Keratinocyte (primary cell): Measurements from ENCODE around the gene TMEM256. TPM values are rescaled to one million over a fixed set of nuclear protein-coding genes. Genes with fewer than 3 reads are reported as not detected.

ENCODE experiments used
- DNase-seq: peaks from one replicate; pipeline ENCODE4 v3.0.0-alpha.2; 2011; ENCODE audit warnings: low read depth, missing footprints, low spot score
- FAIRE-seq: peaks from 2 replicates; lab custom pipeline; 2011; peaks lifted over from hg19 to GRCh38; lab: Jason Lieb, UNC
- H2AFZ ChIP-seq: 2 replicates; pipeline ENCODE4 v1.6.0; 2012; ENCODE audit warnings: low read length, control low read depth, inconsistent platforms; ENCODE audit not compliant: control insufficient read depth
- H3K27ac ChIP-seq: 2 replicates; pipeline ENCODE4 v1.5.1; 2011; ENCODE audit warnings: low read length; ENCODE audit not compliant: control insufficient read depth, insufficient read depth
- H3K27me3 ChIP-seq: 3 replicates; pipeline ENCODE4 v1.6.0; 2011; ENCODE audit warnings: low read length; ENCODE audit not compliant: control insufficient read depth, insufficient read depth; ENCODE audit errors: extremely low read depth
- H3K36me3 ChIP-seq, 2 experiments: 2 replicates in 1 of 2; 3 replicates in 1 of 2; pipeline ENCODE4 v1.5.1; 2011; ENCODE audit warnings: low read length in 2 of 2, mild to moderate bottlenecking in 1 of 2; ENCODE audit not compliant: control insufficient read depth in 2 of 2, insufficient read depth in 2 of 2; ENCODE audit errors: extremely low read depth in 1 of 2
- H3K4me1 ChIP-seq: 3 replicates; pipeline ENCODE4 v1.5.1; 2011; ENCODE audit warnings: low read length; ENCODE audit not compliant: control insufficient read depth, insufficient read depth; ENCODE audit errors: extremely low read depth
- H3K4me2 ChIP-seq: 3 replicates; pipeline ENCODE4 v1.6.0; 2011; ENCODE audit warnings: low read depth, low read length; ENCODE audit not compliant: control insufficient read depth, insufficient read depth; ENCODE audit errors: extremely low read depth
- H3K4me3 ChIP-seq, 3 experiments: fragments of 200-600 bp in 1 of 3; sonication (generic) in 1 of 3; 2 replicates in 2 of 3; 3 replicates in 1 of 3; pipeline ENCODE4 v1.5.1; 2011 to 2016; ENCODE audit warnings: low read length in 3 of 3, mild to moderate bottlenecking in 3 of 3, control low read depth in 2 of 3, inconsistent platforms in 1 of 3, low read depth in 1 of 3, mixed read lengths in 1 of 3, mixed run types in 1 of 3, moderate library complexity in 1 of 3; ENCODE audit not compliant: control insufficient read depth in 2 of 3, insufficient read depth in 2 of 3; ENCODE audit errors: extremely low read depth in 1 of 3
- H3K79me2 ChIP-seq: 2 replicates; pipeline ENCODE4 v1.6.0; 2012; ENCODE audit warnings: low read length; ENCODE audit not compliant: control insufficient read depth, insufficient read depth
- H3K9ac ChIP-seq: 3 replicates; pipeline ENCODE4 v1.6.0; 2011; ENCODE audit warnings: low read length; ENCODE audit not compliant: control insufficient read depth, insufficient read depth; ENCODE audit errors: extremely low read depth
- H3K9me1 ChIP-seq: 3 replicates; pipeline ENCODE4 v1.6.0; 2011; ENCODE audit warnings: low read length; ENCODE audit not compliant: control insufficient read depth, insufficient read depth; ENCODE audit errors: extremely low read depth
- H3K9me3 ChIP-seq: 2 replicates; pipeline ENCODE4 v1.5.1; 2012; ENCODE audit warnings: low read depth, low read length; ENCODE audit not compliant: control insufficient read depth
- H4K20me1 ChIP-seq: 3 replicates; pipeline ENCODE4 v1.6.0; 2011; ENCODE audit warnings: low read length; ENCODE audit not compliant: control insufficient read depth, insufficient read depth; ENCODE audit errors: extremely low read depth
- CTCF ChIP-seq, 3 experiments: IDR thresholded peaks in 1 of 3; conservative IDR thresholded peaks in 1 of 3; optimal IDR thresholded peaks in 1 of 3; 2 replicates in 2 of 3; 3 replicates in 1 of 3; pipeline versions ENCODE3 to v1.5.1; 2011; ENCODE audit warnings: low read length in 3 of 3, mild to moderate bottlenecking in 3 of 3, moderate library complexity in 2 of 3, control low read depth in 1 of 3, inconsistent platforms in 1 of 3; ENCODE audit not compliant: insufficient read depth in 2 of 3; ENCODE audit errors: extremely low read depth in 1 of 3
- EZH2 ChIP-seq: IDR thresholded peaks from one replicate; pipeline ENCODE4 v1.6.1; 2012; ENCODE audit warnings: inconsistent platforms, mild to moderate bottlenecking, low read length, moderate library complexity
- dilution Hi-C: fragments of 300-500 bp; cut with MboI; formaldehyde crosslinking; loops from one replicate; pipeline ENCODE4 v1.7.0; 2020; ENCODE audit warnings: low sequenced_read_pairs; ENCODE audit not compliant: extremely low pct_ligation_motif_present
- polyA plus RNA-seq, 5 experiments: library from polyadenylated mRNA; depleted of rRNA in 3 of 5; stranded (reverse) in 3 of 5; stranded (forward) in 1 of 5; unstranded in 1 of 5; fragments of >200 nt; gene quantifications; 1 replicate in 1 of 5; 2 replicates in 3 of 5; 3 replicates in 1 of 5; pipeline versions ENCODE4 v1.2.1 to v1.2.3, GENCODE V29; 2011 to 2012; ENCODE audit warnings: missing spikeins in 2 of 5, low read depth in 1 of 5, low replicate concordance in 1 of 5

TMEM256 gene
- polyA plus RNA-seq, 1 donor (not counting 4 experiments of a cell fraction or from before 2014, with no cell fraction given): 68.1 TPM

DNA sequence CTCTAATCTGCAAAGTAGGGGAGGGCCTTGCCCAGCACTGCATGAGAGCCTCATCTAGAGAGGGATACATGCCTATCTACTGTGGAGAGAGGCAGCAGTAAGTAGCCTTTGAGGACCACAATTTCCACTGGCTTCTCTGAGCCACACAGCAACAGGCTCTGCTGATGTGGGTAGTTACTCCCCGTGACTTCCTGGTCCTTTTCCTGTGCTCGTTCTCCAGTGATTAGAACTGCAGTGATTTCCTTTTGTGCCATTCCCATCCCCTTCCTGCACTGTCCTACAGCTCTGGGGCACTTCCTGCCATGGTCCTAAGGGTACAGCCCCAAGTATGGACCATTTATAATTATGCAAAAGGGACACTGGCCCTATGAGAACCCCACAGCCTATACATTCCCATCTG, 12.6 kb downstream of the TMEM256 start:
- Histone ChIP-seq H4K20me1 (peaks cover 3% of the 10 kb centered on the region), H3K4me3 (no peak overlapping the region), H3K9me3 (no peaks in the 10 kb centered on the region), H3K79me2 (peaks cover 27% of the 10 kb centered on the region), H3K9me1 (no peaks in the 10 kb centered on the region), H3K4me1 (peaks cover 11% of the 10 kb centered on the region), H2AFZ (no peak overlapping the region), H3K9ac (no peak overlapping the region), H3K4me2 (no peak overlapping the region), H3K27me3 (no peaks in the 10 kb centered on the region), H3K27ac (no peak overlapping the region), H3K36me3 (peaks cover 41 to 49% of the 10 kb centered on the region in 2 experiments)
- DNase-seq (no peak), FAIRE-seq (no peak)
- dilution Hi-C loops: no loop called here
- no peak for TF ChIP-seq EZH2
- no peak for TF ChIP-seq CTCF (optimal IDR thresholded peaks at IDR 0.05 in 1 of 3, IDR thresholded peaks at IDR 0.05 in 1 of 3, conservative IDR thresholded peaks at IDR 0.05 in 1 of 3; ENCODE audit: extremely low read depth in 1 of 3, insufficient read depth in 2 of 3, low read length in 3 of 3)

DNA sequence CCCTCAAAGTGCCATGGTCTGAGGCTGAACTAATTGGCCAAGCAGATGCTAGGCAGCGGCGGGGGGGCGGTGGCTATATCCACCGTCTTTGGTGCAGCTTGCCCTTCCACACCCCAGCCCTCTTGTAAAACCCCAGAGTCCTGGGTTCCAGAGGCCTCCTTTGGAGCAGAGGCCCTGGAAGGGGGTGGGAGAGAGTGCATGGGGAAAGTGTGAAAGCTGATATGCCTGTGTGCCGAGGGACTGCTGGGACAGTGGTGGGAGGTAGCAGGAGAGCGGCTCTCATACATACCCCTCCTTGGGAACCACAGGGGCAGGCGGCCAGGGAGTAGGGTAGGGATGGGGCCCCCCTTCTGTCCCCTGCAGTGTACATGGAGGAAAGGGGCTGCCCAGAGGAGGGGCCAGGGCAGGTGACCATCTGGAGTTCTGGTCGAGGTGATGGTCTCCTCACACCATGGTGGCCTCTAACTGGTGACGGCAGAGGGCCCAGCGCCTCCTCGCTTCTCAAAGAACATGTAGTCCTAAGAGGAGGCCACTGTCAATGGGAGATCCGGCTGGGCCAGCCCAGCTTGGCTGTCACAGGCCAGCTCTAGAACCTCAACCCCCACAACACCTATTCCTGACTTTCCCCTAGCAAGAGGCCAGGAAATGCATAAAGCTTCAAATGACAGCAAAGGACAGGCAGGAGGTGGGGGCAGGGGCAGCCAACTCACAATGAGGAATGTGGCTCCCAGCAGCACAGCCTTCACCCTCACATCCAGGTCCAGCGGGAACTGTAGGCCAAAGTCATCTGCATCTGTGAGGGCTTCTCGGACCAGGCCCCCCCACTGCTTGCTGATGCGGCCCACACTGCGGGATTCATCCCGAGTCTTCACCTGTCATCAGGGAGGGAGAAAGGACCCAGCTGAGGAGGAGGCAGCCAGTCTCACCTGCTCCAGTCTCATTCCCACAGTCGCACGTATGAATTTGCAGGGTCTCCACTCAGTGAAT, 13.7 kb downstream of the TMEM256 start:
- no peak overlapping the region for H3K27ac ChIP-seq
- TF ChIP-seq EZH2: no peak
- no peak for TF ChIP-seq CTCF (optimal IDR thresholded peaks at IDR 0.05 in 1 of 3, IDR thresholded peaks at IDR 0.05 in 1 of 3, conservative IDR thresholded peaks at IDR 0.05 in 1 of 3; ENCODE audit: extremely low read depth in 1 of 3, insufficient read depth in 2 of 3, low read length in 3 of 3)
- H3K27me3 ChIP-seq: no peaks in the 10 kb centered on the region
- H2AFZ ChIP-seq: no peak overlapping the region
- no peak overlapping the region for H3K9ac ChIP-seq
- peaks cover 11% of the 10 kb centered on the region for H3K4me1 ChIP-seq
- H3K36me3 ChIP-seq: peaks cover 42 to 49% of the 10 kb centered on the region in 2 experiments
- no peak overlapping the region for H3K4me3 ChIP-seq
- DNase-seq (no peak), FAIRE-seq (no peak)
- H4K20me1 ChIP-seq: peaks cover 3% of the 10 kb centered on the region
- dilution Hi-C loops: no loop called here
- H3K4me2 ChIP-seq: no peak overlapping the region
- H3K9me3 ChIP-seq: no peaks in the 10 kb centered on the region
- no peaks in the 10 kb centered on the region for H3K9me1 ChIP-seq
- H3K79me2 ChIP-seq: peaks cover 27% of the 10 kb centered on the region
